ENCODE results near the gene ZNF432. TPM values are rescaled to one million over a fixed set of nuclear protein-coding genes. Genes with fewer than 3 reads are reported as not detected.

The ZNF432 gene
- total RNA-seq, 2 donors from 2014 or later: 21.3 to 31.0 TPM

GRCh38 chr19:52039169-52039568 lies 9.5 kb downstream of the ZNF432 start:
- peaks cover 91% of the 10 kb centered on the region for H3K9me3 ChIP-seq (ENCODE audit: control insufficient read depth, low read length)
- H3K27me3 ChIP-seq (ENCODE audit: control insufficient read depth, insufficient read depth, low read length, poor library complexity, severe bottlenecking): no peaks in the 10 kb centered on the region
- H3K4me3 ChIP-seq (ENCODE audit: low read length): peak overlapping the region; percentile 59
- Mint-ChIP-seq H3K4me1 (no peaks in the 10 kb centered on the region), H3K4me3 (no peak overlapping the region), H3K27ac (no peak overlapping the region), H3K27me3 (ENCODE audit: insufficient read depth) (no peaks in the 10 kb centered on the region), H3K36me3 (ENCODE audit: low read depth) (peaks cover 94% of the 10 kb centered on the region), H3K9me3 (peaks cover 84% of the 10 kb centered on the region)
- no peak for DNase-seq
- no peak overlapping the region for H3K27ac ChIP-seq (ENCODE audit: low read depth, low read length)
- no peaks in the 10 kb centered on the region for H3K4me1 ChIP-seq (ENCODE audit: control insufficient read depth, insufficient read depth, low read length)
- H3K9ac ChIP-seq (ENCODE audit: extremely low read depth, low read length, poor library complexity, severe bottlenecking): no peak overlapping the region
- peaks cover 90% of the 10 kb centered on the region for H3K36me3 ChIP-seq (ENCODE audit: control insufficient read depth, insufficient read depth, low read length)
- 98 to 100% methylated on average over 1 to 3 of the region's 4 CpGs for WGBS, 2 experiments (ENCODE audit: insufficient coverage in 1 of 2, insufficient read length in 1 of 2)
- TF ChIP-seq, protein P1, sequence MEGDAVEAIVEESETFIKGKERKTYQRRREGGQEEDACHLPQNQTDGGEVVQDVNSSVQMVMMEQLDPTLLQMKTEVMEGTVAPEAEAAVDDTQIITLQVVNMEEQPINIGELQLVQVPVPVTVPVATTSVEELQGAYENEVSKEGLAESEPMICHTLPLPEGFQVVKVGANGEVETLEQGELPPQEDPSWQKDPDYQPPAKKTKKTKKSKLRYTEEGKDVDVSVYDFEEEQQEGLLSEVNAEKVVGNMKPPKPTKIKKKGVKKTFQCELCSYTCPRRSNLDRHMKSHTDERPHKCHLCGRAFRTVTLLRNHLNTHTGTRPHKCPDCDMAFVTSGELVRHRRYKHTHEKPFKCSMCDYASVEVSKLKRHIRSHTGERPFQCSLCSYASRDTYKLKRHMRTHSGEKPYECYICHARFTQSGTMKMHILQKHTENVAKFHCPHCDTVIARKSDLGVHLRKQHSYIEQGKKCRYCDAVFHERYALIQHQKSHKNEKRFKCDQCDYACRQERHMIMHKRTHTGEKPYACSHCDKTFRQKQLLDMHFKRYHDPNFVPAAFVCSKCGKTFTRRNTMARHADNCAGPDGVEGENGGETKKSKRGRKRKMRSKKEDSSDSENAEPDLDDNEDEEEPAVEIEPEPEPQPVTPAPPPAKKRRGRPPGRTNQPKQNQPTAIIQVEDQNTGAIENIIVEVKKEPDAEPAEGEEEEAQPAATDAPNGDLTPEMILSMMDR (conservative IDR thresholded peaks at IDR 0.05): no peak

GRCh38 chr19:52034051-52034728 lies 14.4 kb downstream of the ZNF432 start:
- 95 to 97% methylated on average over 7 to 11 of the region's 12 CpGs for WGBS, 2 experiments (ENCODE audit: insufficient coverage in 1 of 2, insufficient read length in 1 of 2)
- H3K27ac Mint-ChIP-seq: no peak overlapping the region
- peaks cover 89% of the 10 kb centered on the region for H3K36me3 ChIP-seq (ENCODE audit: control insufficient read depth, insufficient read depth, low read length)
- H3K4me3 Mint-ChIP-seq: no peak overlapping the region
- H3K27me3 ChIP-seq (ENCODE audit: control insufficient read depth, insufficient read depth, low read length, poor library complexity, severe bottlenecking): no peaks in the 10 kb centered on the region
- TF ChIP-seq, protein P1 (conservative IDR thresholded peaks at IDR 0.05): no peak
- H3K9ac ChIP-seq (ENCODE audit: extremely low read depth, low read length, poor library complexity, severe bottlenecking): no peak overlapping the region
- H3K4me1 Mint-ChIP-seq: no peaks in the 10 kb centered on the region
- peaks cover 2% of the 10 kb centered on the region for H3K27me3 Mint-ChIP-seq (ENCODE audit: insufficient read depth)
- H3K36me3 Mint-ChIP-seq (ENCODE audit: low read depth): peaks cover 88% of the 10 kb centered on the region
- H3K9me3 ChIP-seq (ENCODE audit: control insufficient read depth, low read length): peaks cover 100% of the 10 kb centered on the region
- DNase-seq: no peak
- no peak overlapping the region for H3K27ac ChIP-seq (ENCODE audit: low read depth, low read length)
- peaks cover 96% of the 10 kb centered on the region for H3K9me3 Mint-ChIP-seq
- H3K4me1 ChIP-seq (ENCODE audit: control insufficient read depth, insufficient read depth, low read length): no peaks in the 10 kb centered on the region
- H3K4me3 ChIP-seq (ENCODE audit: low read length): peak overlapping the region; percentile 75

DNA sequence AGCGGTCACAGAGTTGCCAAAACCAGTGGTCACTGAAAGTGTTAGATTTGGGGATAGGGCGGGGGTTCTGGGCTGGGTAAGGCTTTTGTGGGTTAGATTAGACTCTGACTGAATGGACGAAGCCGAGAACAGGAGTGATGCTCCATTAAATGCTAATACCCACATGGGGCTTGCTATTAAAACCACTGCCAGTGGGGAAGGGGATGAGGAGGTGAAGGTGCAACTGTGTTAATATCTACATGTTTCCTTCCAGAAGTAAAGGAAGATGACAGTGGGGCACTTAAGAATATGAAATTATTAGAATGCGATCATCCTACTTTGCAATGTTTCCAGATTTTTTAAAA lies 19.9 kb downstream of the ZNF432 start:
- 23% methylated on average over 5 of the region's 5 CpGs; no CpG with 5 or more reads in 1 of the 2 experiments for WGBS, 2 experiments (ENCODE audit: insufficient coverage in 1 of 2, insufficient read length in 1 of 2)
- Histone ChIP-seq H3K4me1 (ENCODE audit: control insufficient read depth, insufficient read depth, low read length) (no peaks in the 10 kb centered on the region), H3K27ac (ENCODE audit: low read depth, low read length) (peak overlapping the region; percentile 97), H3K9ac (ENCODE audit: extremely low read depth, low read length, poor library complexity, severe bottlenecking) (peak overlapping the region; percentile 98), H3K27me3 (ENCODE audit: control insufficient read depth, insufficient read depth, low read length, poor library complexity, severe bottlenecking) (no peaks in the 10 kb centered on the region), H3K36me3 (ENCODE audit: control insufficient read depth, insufficient read depth, low read length) (peaks cover 58% of the 10 kb centered on the region), H3K4me3 (ENCODE audit: low read length) (peak overlapping the region; percentile 94), H3K9me3 (ENCODE audit: control insufficient read depth, low read length) (peaks cover 78% of the 10 kb centered on the region)
- no peaks in the 10 kb centered on the region for H3K27me3 Mint-ChIP-seq (ENCODE audit: insufficient read depth)
- H3K27ac Mint-ChIP-seq: peak overlapping the region; percentile 99
- peaks cover 63% of the 10 kb centered on the region for H3K36me3 Mint-ChIP-seq (ENCODE audit: low read depth)
- H3K4me3 Mint-ChIP-seq: peak overlapping the region; percentile 100
- H3K4me1 Mint-ChIP-seq: peaks cover 9% of the 10 kb centered on the region
- H3K9me3 Mint-ChIP-seq: peaks cover 76% of the 10 kb centered on the region
- DNase-seq: no peak
- TF ChIP-seq, protein P1 (conservative IDR thresholded peaks at IDR 0.05): no peak
